Brain pericyte (primary cell): Measurements from ENCODE around the gene CASP10.

ENCODE experiments used
- DNase-seq: peaks from one replicate; pipeline ENCODE4 v3.0.0-alpha.2; 2012; ENCODE audit warnings: low read depth, low spot score

CASP10 gene

DNA sequence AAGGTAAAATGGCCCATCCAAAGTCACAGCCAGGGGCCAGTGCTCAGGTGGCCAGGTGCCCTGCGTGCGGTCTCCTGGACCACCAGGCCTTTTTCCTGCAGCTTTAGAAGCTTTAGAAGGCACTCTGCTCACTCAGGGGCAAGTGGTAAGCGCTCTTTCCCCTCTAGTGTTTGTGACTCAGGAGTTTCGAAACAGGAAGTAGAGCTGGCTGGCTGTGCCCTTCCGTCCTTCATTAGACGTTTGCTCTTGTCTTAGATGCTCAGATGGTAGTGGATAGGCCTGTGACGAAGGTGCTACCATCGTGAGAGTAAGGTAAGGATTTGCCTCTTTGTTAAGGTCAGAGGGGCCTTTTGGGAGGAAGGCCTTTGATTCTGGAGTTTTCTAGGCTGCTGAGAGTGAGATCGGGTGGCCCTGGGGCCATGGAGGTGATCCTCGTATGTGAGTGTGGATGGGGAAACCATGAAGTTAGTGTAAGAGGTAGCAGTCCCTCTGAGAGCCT is 77.4 kb downstream of the CASP10 start, which contains the start of gene CASP8:
CASP8 (plus strand) TSS at position 235 of the 499 bp plus-strand sequence. CDS start 5,951 bp downstream, outside the sequence.
- no peak for DNase-seq

- no peak for DNase-seq
Measured at GRCh38 chr2:201261471-201261870, 78.5 kb downstream of the CASP10 start.

- no peak for DNase-seq
Measured at GRCh38 chr2:201261906-201262305, 79.0 kb downstream of the CASP10 start.

- no peak for DNase-seq
Measured at GRCh38 chr2:201262718-201263117, 79.8 kb downstream of the CASP10 start.

- DNase-seq = no peak
Measured at GRCh38 chr2:201263779-201264178, 80.8 kb downstream of the CASP10 start.

- DNase-seq = no peak
Measured at GRCh38 chr2:201264472-201265173, 81.7 kb downstream of the CASP10 start.

DNA sequence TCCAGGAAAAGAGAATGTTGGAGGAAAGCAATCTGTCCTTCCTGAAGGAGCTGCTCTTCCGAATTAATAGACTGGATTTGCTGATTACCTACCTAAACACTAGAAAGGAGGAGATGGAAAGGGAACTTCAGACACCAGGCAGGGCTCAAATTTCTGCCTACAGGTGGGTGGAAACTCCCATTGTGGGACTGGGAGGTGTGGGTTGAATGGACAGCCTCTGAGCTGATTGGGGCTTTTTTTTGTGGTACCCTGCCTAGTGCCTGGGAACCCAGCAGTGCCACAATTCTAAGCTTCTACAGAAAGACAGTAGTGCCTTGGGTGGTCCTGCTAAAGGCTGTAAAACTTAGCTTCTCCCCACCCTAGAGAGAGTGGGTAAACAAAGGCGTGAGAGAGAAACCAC is 83.7 kb downstream of the CASP10 start:
- DNase-seq = no peak

DNA sequence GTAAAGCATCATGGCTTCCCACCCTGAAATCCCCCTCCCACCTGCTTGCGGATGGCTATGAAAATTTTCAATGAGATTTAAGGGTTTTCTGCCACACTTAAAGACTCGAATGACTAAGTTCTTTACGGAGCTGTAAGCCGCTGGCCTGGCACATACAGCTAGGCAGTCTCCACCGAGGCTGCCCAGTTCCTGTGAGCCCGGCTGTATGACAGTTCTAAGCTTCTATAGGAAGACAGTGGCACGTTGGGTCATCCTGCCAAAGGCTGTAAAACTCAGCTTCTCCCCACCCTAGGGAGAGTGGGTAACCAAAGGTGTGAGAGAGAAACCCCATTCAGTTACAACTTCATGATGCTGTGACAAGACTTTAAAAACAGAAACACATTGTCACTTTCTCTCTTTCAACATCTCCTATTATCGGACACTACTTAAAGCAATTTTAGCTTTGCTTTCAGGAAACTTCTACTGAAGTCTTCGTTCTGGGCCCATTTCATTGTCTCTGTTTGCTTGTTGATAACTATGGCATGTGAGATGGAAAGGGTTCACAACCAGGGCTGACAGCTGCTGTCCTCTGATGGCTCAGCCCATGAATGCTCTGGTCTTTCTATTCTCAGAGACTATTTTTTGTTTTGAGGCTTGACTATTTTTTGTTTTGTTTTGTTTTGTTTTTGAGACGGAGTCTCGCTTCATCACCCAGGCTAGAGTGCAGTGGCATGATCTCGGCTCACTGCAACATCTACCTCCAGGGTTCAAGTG is 84.5 kb downstream of the CASP10 start:
- no peak for DNase-seq

GRCh38 chr2:201269764-201270163 is 86.8 kb downstream of the CASP10 start:
- DNase-seq = no peak

- no peak for DNase-seq
Measured at GRCh38 chr2:201270293-201271001, 87.5 kb downstream of the CASP10 start.

DNA sequence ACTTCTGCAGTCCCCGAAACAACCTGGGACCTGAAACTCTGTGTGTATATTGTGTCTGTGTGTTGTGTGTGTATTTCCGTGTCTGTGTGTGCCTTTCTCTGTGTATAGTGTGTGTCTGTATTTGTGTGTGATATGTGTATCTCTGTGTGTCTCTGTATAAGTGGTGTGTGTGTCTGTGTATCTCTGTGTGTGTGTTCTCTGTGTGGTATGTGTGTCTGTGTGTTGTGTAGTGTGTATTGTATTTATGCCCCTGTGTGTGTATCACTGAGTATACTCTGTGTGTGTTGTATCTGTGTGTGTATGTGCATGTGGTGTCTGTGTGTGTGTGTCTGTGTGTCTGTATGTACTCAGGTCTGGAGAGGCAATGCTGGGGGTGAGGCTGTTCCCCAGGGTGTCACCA is 89.0 kb downstream of the CASP10 start:
- DNase-seq = no peak

DNA sequence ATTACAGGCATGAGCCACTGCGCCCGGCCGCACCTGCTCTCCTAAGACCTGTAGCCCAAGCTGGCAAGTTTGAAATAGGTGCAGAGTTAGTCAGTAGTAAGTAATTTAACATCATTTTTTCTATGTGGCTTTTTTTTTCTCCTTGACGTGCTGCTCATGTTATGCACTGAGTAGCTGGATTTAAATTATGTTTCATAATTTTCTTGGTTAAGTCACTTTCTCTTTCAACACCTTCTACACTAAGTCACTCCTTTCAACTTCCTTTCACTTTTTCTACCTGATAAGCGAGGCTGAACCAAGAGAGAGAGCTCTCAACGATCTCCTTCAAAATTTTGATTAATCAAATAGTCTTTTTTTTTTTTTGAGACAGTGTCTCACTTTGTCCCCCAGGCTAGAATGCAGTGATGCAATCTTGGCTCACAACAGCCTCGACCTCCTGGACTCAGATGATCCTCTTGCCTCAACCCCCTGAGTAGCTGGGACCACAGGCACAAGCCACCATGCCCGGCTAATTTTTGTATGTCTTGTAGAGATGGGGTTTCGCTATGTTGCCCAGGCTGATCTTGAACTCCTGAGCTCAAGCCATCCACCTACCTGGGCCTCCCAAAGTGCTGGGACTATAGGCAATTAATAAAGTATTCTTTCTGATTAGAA is 90.5 kb downstream of the CASP10 start:
- DNase-seq = no peak

DNA sequence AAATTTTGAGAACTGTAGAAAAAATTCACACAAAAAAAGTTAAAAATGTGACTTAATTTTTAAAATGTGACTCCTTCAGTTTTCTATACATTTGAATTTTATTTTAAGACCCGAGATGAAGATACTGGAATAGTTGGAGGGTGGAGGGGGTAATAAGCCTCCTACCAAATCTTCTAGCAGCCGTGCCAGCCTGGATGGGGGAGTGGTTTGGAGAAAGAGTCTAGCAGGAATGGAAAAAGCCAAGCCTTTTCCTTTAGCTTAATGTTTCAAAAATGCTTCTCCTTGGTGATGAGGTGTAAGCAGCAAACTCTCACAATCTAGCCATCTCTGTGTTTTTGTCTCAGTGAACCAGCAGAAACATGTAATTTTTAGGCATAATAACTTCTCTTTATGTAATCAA is 92.1 kb downstream of the CASP10 start:
- DNase-seq = no peak

GRCh38 chr2:201275990-201276389 is 93.0 kb downstream of the CASP10 start:
- DNase-seq = no peak

DNA sequence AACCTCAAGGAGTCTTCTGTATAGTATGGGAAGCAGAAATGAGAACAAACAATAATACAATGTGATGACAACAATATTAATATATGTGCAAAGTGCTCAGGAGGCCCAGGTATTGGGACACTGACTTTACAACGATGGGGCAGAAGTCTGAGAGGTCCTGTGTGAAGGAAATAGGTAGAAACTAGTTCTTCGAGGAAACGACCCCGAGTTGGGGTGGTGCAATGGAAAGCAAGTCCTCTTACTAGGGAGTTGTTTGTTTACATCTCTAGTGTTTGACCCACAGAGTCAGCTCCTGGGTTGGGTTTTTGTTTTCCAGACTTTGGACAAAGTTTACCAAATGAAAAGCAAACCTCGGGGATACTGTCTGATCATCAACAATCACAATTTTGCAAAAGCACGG is 93.6 kb downstream of the CASP10 start:
- DNase-seq = no peak
